Islet precursor cell (in vitro differentiated cells): ENCODE results near the gene LLGL2.
A peak's percentile ranks its signal among the peaks of the same experiment; 100 is the strongest.

ENCODE experiments used
- DNase-seq: peaks from one replicate; pipeline ENCODE4 v3.0.0-alpha.2; 2018

LLGL2 gene

GRCh38 chr17:75616521-75617122, 91.1 kb downstream of the LLGL2 start:
- DNase-seq, result no peak

DNA sequence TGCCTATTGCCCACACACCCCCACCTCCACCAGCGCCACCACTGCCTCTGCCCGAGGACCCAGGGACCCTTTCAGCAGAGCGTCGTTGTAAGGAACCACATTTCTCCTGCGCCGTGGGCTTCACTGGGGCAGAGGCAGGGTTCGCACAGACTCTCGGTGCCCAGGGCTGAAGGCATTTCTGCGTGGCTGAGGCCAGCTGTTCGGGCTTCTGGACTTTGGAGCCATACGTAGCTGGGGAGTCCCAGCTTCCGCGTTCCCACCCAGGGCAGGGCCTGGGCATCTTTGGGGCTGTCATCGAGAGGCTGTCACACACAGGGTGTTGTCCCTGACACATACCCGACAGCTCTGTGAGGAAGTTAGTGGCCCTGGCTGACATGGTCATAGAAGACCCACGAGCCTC, 91.7 kb downstream of the LLGL2 start:
- DNase-seq, result no peak

DNA sequence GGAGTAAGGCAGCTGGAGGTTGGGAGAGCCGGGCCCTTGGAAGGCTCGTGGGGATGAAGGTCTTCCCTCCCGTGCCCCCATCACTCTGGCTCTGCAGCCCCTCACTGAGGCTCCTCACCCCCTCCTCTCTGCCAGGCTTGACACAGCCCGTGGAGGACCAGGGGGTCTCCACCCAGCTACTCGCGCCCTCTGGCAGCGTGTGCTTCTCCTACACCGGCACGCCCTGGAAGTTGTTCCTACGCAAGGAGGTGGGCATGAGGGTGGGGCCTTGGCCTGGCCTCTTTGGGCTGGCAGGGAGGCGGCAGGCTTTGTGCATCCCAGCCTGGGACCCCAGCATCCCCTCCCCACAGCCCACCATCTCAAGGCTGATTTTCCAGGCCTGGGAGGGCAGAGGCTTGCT, 92.2 kb downstream of the LLGL2 start:
- DNase-seq, result no peak

DNA sequence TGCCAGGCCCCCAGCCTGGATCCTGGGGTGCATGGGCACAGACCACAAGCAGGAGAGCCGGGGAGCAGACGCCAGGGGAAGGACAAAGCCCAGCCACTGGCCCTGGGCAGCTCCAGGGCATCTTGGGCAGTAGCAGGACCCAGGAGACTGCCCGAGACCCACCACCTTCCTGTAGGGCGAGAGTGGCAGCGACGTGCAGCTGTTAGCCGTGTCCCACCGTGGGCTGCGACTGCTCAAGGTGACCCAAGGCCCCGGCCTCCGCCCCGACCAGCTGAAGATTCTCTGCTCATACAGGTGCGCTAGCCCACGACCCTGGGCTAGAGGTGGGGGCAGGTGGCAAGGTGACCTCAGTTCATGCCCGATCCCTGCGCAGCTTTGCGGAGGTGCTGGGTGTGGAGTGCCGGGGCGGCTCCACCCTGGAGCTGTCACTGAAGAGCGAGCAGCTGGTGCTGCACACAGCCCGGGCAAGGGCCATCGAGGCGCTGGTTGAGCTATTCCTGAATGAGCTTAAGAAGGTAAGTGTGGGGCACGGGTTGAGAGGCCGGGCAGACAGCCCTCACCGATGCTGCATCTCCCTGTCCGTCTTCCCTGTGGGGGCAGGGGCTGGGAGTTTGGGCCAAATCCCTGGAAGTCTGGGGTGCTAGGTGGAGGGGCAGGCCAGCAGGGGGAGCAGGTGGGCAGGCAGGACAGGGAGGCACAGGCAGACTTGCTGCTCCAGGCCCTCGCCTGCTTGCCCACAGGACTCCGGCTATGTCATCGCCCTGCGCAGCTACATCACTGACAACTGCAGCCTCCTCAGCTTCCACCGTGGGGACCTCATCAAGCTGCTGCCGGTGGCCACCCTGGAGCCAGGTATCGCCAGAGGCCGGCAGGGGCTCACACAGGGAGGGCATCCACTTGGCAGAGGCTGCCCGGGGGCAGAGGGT, 94.3 kb downstream of the LLGL2 start:
- DNase-seq, result peak; percentile 92

DNA sequence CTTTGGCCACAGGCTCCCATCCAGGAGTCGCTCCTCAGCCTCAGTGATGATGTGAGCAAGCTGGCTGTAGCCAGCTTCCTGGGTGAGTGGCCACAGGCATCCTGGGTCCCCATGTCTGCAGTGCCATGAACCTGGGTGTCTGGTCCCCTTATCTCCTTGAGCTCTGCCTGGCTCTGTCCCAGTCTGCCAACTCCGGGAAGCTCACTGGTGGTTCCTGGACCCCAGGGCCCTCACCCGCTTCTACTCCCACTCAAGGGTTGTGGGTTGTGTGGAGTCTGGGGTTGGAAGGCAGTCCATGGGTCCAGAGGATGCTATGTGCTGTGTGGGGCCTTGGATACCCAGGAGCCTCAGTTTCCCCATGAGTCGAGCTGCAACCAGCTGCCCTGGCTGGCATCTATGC, 96.0 kb downstream of the LLGL2 start:
- no peak for DNase-seq

GRCh38 chr17:75622076-75622475, 96.6 kb downstream of the LLGL2 start:
- no peak for DNase-seq

DNA sequence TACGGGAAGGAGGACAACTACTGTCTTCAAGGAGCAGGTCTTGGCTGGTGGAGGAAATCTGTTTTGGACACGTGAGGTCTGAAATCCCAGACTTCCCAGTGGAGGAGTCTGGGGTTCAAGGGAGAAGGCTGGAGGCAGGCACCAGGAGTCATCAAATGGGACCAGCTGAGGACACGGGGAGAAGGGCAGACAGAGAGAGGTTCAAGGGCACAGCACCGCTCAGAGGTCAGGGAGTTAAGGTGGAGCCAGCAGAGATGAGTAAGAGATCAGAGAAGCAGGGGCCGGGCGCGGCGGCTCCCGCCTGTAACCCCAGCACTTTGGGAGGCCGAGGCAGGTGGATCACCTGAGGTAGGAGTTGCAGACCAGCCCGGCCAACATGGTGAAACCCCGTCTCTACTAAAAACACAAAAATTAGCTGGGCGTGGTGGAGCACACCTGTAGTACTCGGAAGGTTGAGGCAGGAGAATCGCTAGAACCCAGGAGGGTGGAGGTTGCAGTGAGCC, 97.3 kb downstream of the LLGL2 start:
- no peak for DNase-seq

- DNase-seq, result no peak
Measured at GRCh38 chr17:75623386-75623785, 97.9 kb downstream of the LLGL2 start.

DNA sequence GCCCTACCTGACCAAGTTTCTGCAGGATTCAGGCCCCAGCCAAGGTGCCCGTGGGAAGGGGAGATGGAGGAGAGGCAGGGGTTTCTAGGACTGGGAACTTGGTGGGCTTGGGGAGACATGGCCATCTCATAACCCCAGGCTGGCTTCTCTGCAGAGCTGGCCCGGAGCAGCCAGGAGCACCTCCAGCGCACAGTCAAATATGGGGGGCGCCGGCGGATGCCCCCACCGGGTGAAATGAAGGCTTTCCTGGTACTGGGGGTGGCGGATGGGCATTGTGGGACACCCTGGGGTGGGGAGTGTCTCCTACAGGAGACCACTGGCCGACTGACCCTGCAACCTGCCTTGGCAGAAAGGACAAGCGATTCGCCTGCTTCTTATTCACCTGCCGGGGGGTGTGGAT, 98.5 kb downstream of the LLGL2 start:
- DNase-seq, result no peak
